Glomerular endothelial cell (primary cell): ENCODE data around the gene LPP. TPM values are rescaled to one million over a fixed set of nuclear protein-coding genes. Genes with fewer than 3 reads are reported as not detected.

Experiments
- DNase-seq: peaks from one replicate; pipeline ENCODE4 v3.0.0-alpha.2; 2011; ENCODE audit warnings: low read depth, low spot score; ENCODE audit errors: extremely low read depth
- total RNA-seq: library from RNA; depleted of rRNA; stranded (reverse); fragments of >200 nt; gene quantifications from 2 replicates; pipeline ENCODE4 v1.2.3, GENCODE V29; 2015

LPP gene
- total RNA-seq, 1 donor from 2014 or later: 132 TPM

GRCh38 chr3:188294823-188295487 is 141.0 kb downstream of the LPP start:
- peak; percentile 74 for DNase-seq

- DNase-seq: no peak
Observed at GRCh38 chr3:188295876-188296275, 141.9 kb downstream of the LPP start.

- peak; percentile 55 for DNase-seq
Observed at GRCh38 chr3:188296761-188297612, 143.0 kb downstream of the LPP start.

GRCh38 chr3:188298585-188298984 is 144.6 kb downstream of the LPP start:
- DNase-seq: no peak

- no peak for DNase-seq
Observed at GRCh38 chr3:188299068-188299467, 145.1 kb downstream of the LPP start.

- no peak for DNase-seq
Observed at GRCh38 chr3:188299708-188300107, 145.8 kb downstream of the LPP start.

- no peak for DNase-seq
Observed at GRCh38 chr3:188301147-188301546, 147.2 kb downstream of the LPP start.

GRCh38 chr3:188303286-188303799 is 149.4 kb downstream of the LPP start:
- DNase-seq: no peak

GRCh38 chr3:188303823-188304222 is 149.9 kb downstream of the LPP start:
- DNase-seq: no peak

GRCh38 chr3:188304501-188304900 is 150.5 kb downstream of the LPP start:
- no peak for DNase-seq

GRCh38 chr3:188305220-188305619 is 151.3 kb downstream of the LPP start:
- no peak for DNase-seq

GRCh38 chr3:188306435-188307005 is 152.6 kb downstream of the LPP start:
- DNase-seq: no peak

- DNase-seq: no peak
Observed at GRCh38 chr3:188309437-188310269, 155.7 kb downstream of the LPP start.

GRCh38 chr3:188310270-188310710 is 156.3 kb downstream of the LPP start:
- no peak for DNase-seq

GRCh38 chr3:188315553-188315952 is 161.6 kb downstream of the LPP start:
- no peak for DNase-seq

GRCh38 chr3:188316021-188316722 is 162.2 kb downstream of the LPP start:
- no peak for DNase-seq

- no peak for DNase-seq
Observed at GRCh38 chr3:188316723-188317070, 162.7 kb downstream of the LPP start.

GRCh38 chr3:188319569-188319968 is 165.6 kb downstream of the LPP start:
- DNase-seq: no peak

GRCh38 chr3:188320757-188321156 is 166.8 kb downstream of the LPP start:
- no peak for DNase-seq

- DNase-seq: no peak
Observed at GRCh38 chr3:188321258-188321657, 167.3 kb downstream of the LPP start.
